Astrocyte of the spinal cord (primary cell): ENCODE measurements around the gene RAB3GAP1.

ENCODE experiments used
- DNase-seq: peaks from one replicate; pipeline ENCODE4 v3.0.0; 2011; ENCODE audit warnings: low read depth, low spot score
- H3K4me3 ChIP-seq: 2 replicates; pipeline ENCODE4 v1.5.1; 2011; ENCODE audit warnings: low read depth, mild to moderate bottlenecking, low read length, moderate library complexity
- CTCF ChIP-seq: IDR thresholded peaks from 2 replicates; pipeline ENCODE4 v1.5.1; 2012; ENCODE audit warnings: low read depth, mild to moderate bottlenecking, low read length, inconsistent platforms
- in situ Hi-C: cut with HindIII; loops from 2 replicates; pipeline ENCODE4 v1.10.0; 2017; ENCODE audit warnings: low sequenced_read_pairs

The RAB3GAP1 gene

GRCh38 chr2:135124924-135125886 lies 73.1 kb downstream of the RAB3GAP1 start:
- DNase-seq, result no peak
- in situ Hi-C loops, result no loop called here
- TF ChIP-seq CTCF, result no peak
- H3K4me3 ChIP-seq, result no peak overlapping the region

GRCh38 chr2:135125940-135126339 lies 73.8 kb downstream of the RAB3GAP1 start:
- TF ChIP-seq CTCF, result no peak
- no peak overlapping the region for H3K4me3 ChIP-seq
- no peak for DNase-seq
- in situ Hi-C loops, result no loop called here

GRCh38 chr2:135130751-135131150 lies 78.7 kb downstream of the RAB3GAP1 start:
- no peak overlapping the region for H3K4me3 ChIP-seq
- in situ Hi-C loops, result no loop called here
- no peak for DNase-seq
- TF ChIP-seq CTCF, result no peak

- TF ChIP-seq CTCF, result no peak
- no peak overlapping the region for H3K4me3 ChIP-seq
- DNase-seq, result peak; percentile 65
- in situ Hi-C loops, result no loop called here
Measured at GRCh38 chr2:135132314-135132713, 80.2 kb downstream of the RAB3GAP1 start.

- in situ Hi-C loops, result no loop called here
- no peak for TF ChIP-seq CTCF
- no peak for DNase-seq
- no peak overlapping the region for H3K4me3 ChIP-seq
Measured at GRCh38 chr2:135140606-135141005, 88.5 kb downstream of the RAB3GAP1 start.

GRCh38 chr2:135142323-135142722 lies 90.2 kb downstream of the RAB3GAP1 start:
- in situ Hi-C loops, result no loop called here
- no peak for DNase-seq
- TF ChIP-seq CTCF, result no peak
- no peak overlapping the region for H3K4me3 ChIP-seq
